ENCODE results near the gene ABCA4.
"Not testable (repeated sequence)": the region's sequence is repeated elsewhere in the genome, so short reads cannot be mapped to it uniquely, and the experiment has no call there.

DNA sequence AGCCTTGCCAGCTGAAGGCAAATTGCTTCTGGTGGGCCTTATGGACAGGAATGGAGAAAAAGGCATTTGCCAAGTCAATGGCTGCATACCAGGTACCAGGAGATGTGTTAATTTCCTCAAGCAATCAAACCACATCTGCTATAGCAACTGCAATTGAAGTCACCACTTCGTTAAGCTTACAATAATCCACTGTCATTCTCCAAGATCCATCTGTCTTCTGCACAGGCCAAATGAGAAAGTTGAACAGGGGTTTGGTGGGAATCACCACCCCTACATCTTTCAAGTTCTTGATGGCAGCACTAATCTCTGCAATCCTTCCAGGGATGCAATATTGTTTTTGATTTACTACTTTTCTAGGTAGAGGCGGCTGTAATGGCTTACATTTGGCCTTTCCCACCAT lies 43.9 kb upstream of the ABCA4 start:
- TF ChIP-seq, protein P1, sequence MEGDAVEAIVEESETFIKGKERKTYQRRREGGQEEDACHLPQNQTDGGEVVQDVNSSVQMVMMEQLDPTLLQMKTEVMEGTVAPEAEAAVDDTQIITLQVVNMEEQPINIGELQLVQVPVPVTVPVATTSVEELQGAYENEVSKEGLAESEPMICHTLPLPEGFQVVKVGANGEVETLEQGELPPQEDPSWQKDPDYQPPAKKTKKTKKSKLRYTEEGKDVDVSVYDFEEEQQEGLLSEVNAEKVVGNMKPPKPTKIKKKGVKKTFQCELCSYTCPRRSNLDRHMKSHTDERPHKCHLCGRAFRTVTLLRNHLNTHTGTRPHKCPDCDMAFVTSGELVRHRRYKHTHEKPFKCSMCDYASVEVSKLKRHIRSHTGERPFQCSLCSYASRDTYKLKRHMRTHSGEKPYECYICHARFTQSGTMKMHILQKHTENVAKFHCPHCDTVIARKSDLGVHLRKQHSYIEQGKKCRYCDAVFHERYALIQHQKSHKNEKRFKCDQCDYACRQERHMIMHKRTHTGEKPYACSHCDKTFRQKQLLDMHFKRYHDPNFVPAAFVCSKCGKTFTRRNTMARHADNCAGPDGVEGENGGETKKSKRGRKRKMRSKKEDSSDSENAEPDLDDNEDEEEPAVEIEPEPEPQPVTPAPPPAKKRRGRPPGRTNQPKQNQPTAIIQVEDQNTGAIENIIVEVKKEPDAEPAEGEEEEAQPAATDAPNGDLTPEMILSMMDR (IDR thresholded peaks at IDR 0.05) = not testable (repeated sequence)
- TF ChIP-seq POLR2A (IDR thresholded peaks at IDR 0.05) = not testable (repeated sequence)

Data from right lobe of liver (tissue), 4 donors.